Muscle layer of colon (tissue), 2 donors: ENCODE data around the gene NEK10.

Source experiments
- H3K27ac ChIP-seq: one replicate; pipeline ENCODE4 v1.7.0; 2013; ENCODE audit warnings: low read depth, mild to moderate bottlenecking, low read length, moderate library complexity
- H3K27me3 ChIP-seq, 2 donors: one replicate each; pipeline ENCODE4 v1.7.0; 2013; ENCODE audit warnings: low read length in 2 of 2, mild to moderate bottlenecking in 2 of 2; ENCODE audit not compliant: insufficient read depth in 2 of 2, control insufficient read depth in 1 of 2
- H3K36me3 ChIP-seq: one replicate; pipeline ENCODE4 v1.7.0; 2013; ENCODE audit warnings: mild to moderate bottlenecking, low read length; ENCODE audit not compliant: insufficient read depth
- H3K4me1 ChIP-seq: one replicate; pipeline ENCODE4 v1.7.0; 2013; ENCODE audit warnings: mild to moderate bottlenecking, low read length; ENCODE audit not compliant: insufficient read depth
- H3K4me3 ChIP-seq, 2 donors: one replicate each; pipeline ENCODE4 v1.7.0; 2013; ENCODE audit warnings: low read length in 2 of 2, low read depth in 1 of 2, mild to moderate bottlenecking in 1 of 2, moderate library complexity in 1 of 2
- H3K9ac ChIP-seq: one replicate; pipeline ENCODE4 v1.7.0; 2013; ENCODE audit warnings: low read length
- H3K9me3 ChIP-seq: one replicate; pipeline ENCODE4 v1.7.0; 2013; ENCODE audit warnings: mild to moderate bottlenecking, low read length
- donor health status: abdominal sarcoma.
- donor health status: Adenocarcinoma of cecum.

NEK10 gene

GRCh38 chr3:27146786-27147185 is 222.4 kb downstream of the NEK10 start:
- Histone ChIP-seq H3K4me1 (no peaks in the 10 kb centered on the region), H3K9ac (no peak overlapping the region), H3K4me3 (no peak overlapping the region), H3K27me3 (no peaks in the 10 kb centered on the region), H3K27ac (no peak overlapping the region), H3K9me3 (no peaks in the 10 kb centered on the region), H3K36me3 (no peaks in the 10 kb centered on the region)

- Histone ChIP-seq H3K9me3 (no peaks in the 10 kb centered on the region), H3K4me3 (no peak overlapping the region), H3K9ac (no peak overlapping the region), H3K27ac (no peak overlapping the region), H3K36me3 (no peaks in the 10 kb centered on the region), H3K4me1 (no peaks in the 10 kb centered on the region), H3K27me3 (no peaks in the 10 kb centered on the region)
Observed at GRCh38 chr3:27145719-27146118, 223.5 kb downstream of the NEK10 start.

GRCh38 chr3:27141668-27142067 is 227.5 kb downstream of the NEK10 start:
- Histone ChIP-seq H3K27me3 (no peaks in the 10 kb centered on the region), H3K9ac (no peak overlapping the region), H3K4me1 (no peaks in the 10 kb centered on the region), H3K36me3 (no peaks in the 10 kb centered on the region), H3K4me3 (no peak overlapping the region), H3K9me3 (no peaks in the 10 kb centered on the region), H3K27ac (no peak overlapping the region)

- H3K27me3 ChIP-seq, result no peaks in the 10 kb centered on the region
- no peak overlapping the region for H3K4me3 ChIP-seq
- H3K27ac ChIP-seq, result no peak overlapping the region
- H3K9ac ChIP-seq, result no peak overlapping the region
- no peaks in the 10 kb centered on the region for H3K36me3 ChIP-seq
- no peaks in the 10 kb centered on the region for H3K9me3 ChIP-seq
- H3K4me1 ChIP-seq, result peaks cover 6% of the 10 kb centered on the region
Observed at GRCh38 chr3:27138562-27138961, 230.6 kb downstream of the NEK10 start.

DNA sequence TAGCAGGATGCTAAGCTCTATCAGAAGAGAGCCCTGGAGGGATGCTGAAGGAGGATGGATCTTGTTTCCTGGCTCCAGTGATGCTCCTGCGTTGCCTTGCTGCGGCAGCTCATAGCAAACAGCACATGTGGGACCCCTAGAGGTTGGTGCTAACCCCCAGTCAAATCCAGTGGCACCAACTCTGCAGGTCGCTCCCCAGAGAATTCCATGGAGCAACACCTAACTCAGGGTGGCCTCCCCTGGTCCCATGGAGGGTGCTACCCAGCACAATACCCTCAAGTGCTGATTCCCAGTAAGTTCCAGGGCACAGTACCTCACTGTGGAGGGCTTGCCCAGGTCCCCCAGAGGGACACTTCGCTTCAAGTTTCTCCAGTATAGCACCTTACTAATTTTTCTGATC is 231.2 kb downstream of the NEK10 start:
- Histone ChIP-seq H3K9ac (no peak overlapping the region), H3K4me1 (peaks cover 6% of the 10 kb centered on the region), H3K4me3 (no peak overlapping the region), H3K27ac (no peak overlapping the region), H3K9me3 (no peaks in the 10 kb centered on the region), H3K27me3 (no peaks in the 10 kb centered on the region), H3K36me3 (no peaks in the 10 kb centered on the region)

GRCh38 chr3:27134171-27134796 is 234.9 kb downstream of the NEK10 start:
- Histone ChIP-seq H3K9ac (no peak overlapping the region), H3K27me3 (no peaks in the 10 kb centered on the region), H3K27ac (no peak overlapping the region), H3K9me3 (no peaks in the 10 kb centered on the region), H3K4me3 (no peak overlapping the region), H3K4me1 (peaks cover 6% of the 10 kb centered on the region), H3K36me3 (no peaks in the 10 kb centered on the region)

- H3K27ac ChIP-seq, result no peak overlapping the region
- no peak overlapping the region for H3K9ac ChIP-seq
- no peak overlapping the region for H3K4me3 ChIP-seq
- no peaks in the 10 kb centered on the region for H3K36me3 ChIP-seq
- no peaks in the 10 kb centered on the region for H3K9me3 ChIP-seq
- no peaks in the 10 kb centered on the region for H3K27me3 ChIP-seq
- H3K4me1 ChIP-seq, result peaks cover 6% of the 10 kb centered on the region
Observed at GRCh38 chr3:27133060-27133459, 236.1 kb downstream of the NEK10 start.

- peaks cover 6% of the 10 kb centered on the region for H3K4me1 ChIP-seq
- no peak overlapping the region for H3K27ac ChIP-seq
- H3K27me3 ChIP-seq, result no peaks in the 10 kb centered on the region
- no peaks in the 10 kb centered on the region for H3K9me3 ChIP-seq
- H3K36me3 ChIP-seq, result no peaks in the 10 kb centered on the region
- H3K4me3 ChIP-seq, result no peak overlapping the region
- no peak overlapping the region for H3K9ac ChIP-seq
Observed at GRCh38 chr3:27130796-27131195, 238.4 kb downstream of the NEK10 start.

GRCh38 chr3:27127879-27128278 is 241.3 kb downstream of the NEK10 start:
- H3K9ac ChIP-seq, result no peak overlapping the region
- no peak overlapping the region for H3K4me3 ChIP-seq
- no peaks in the 10 kb centered on the region for H3K27me3 ChIP-seq
- no peaks in the 10 kb centered on the region for H3K36me3 ChIP-seq
- no peaks in the 10 kb centered on the region for H3K4me1 ChIP-seq
- H3K9me3 ChIP-seq, result no peaks in the 10 kb centered on the region
- H3K27ac ChIP-seq, result no peak overlapping the region

GRCh38 chr3:27127195-27127594 is 242.0 kb downstream of the NEK10 start:
- H3K27me3 ChIP-seq, result no peaks in the 10 kb centered on the region
- no peak overlapping the region for H3K9ac ChIP-seq
- H3K4me3 ChIP-seq, result no peak overlapping the region
- H3K27ac ChIP-seq, result no peak overlapping the region
- H3K4me1 ChIP-seq, result no peaks in the 10 kb centered on the region
- H3K36me3 ChIP-seq, result no peaks in the 10 kb centered on the region
- no peaks in the 10 kb centered on the region for H3K9me3 ChIP-seq

GRCh38 chr3:27125821-27126501 is 243.2 kb downstream of the NEK10 start:
- Histone ChIP-seq H3K4me1 (no peaks in the 10 kb centered on the region), H3K9me3 (no peaks in the 10 kb centered on the region), H3K27me3 (no peaks in the 10 kb centered on the region), H3K9ac (no peak overlapping the region), H3K36me3 (no peaks in the 10 kb centered on the region), H3K27ac (no peak overlapping the region), H3K4me3 (no peak overlapping the region)

GRCh38 chr3:27119639-27120038 is 249.5 kb downstream of the NEK10 start:
- H3K27ac ChIP-seq, result no peak overlapping the region
- H3K36me3 ChIP-seq, result no peaks in the 10 kb centered on the region
- no peak overlapping the region for H3K4me3 ChIP-seq
- no peaks in the 10 kb centered on the region for H3K27me3 ChIP-seq
- no peaks in the 10 kb centered on the region for H3K9me3 ChIP-seq
- H3K9ac ChIP-seq, result no peak overlapping the region
- no peaks in the 10 kb centered on the region for H3K4me1 ChIP-seq
